IMR-90 (cell line): ENCODE data around the gene RSRC1. TPM values are rescaled to one million over a fixed set of nuclear protein-coding genes. Genes with fewer than 3 reads are reported as not detected.

ENCODE experiments used
- ATAC-seq: fragments of 200-7000 bp; cut with Tn5 transposase; 2 replicates; pipeline ENCODE4 v1.9.1; 2020; ENCODE audit warnings: low read depth, mild to moderate bottlenecking, moderate library complexity
- BruUV-seq: library from RNA; stranded (reverse); fragments of 400-500 nt; replicated peaks from 2 replicates; lab custom pipeline; 2021; lab: Mats Ljungman, UMichigan
- CTCF ChIA-PET: fragments of 300-600 bp; formaldehyde crosslinking; extraction: SDS; loops from one replicate; lab custom pipeline; 2021; ENCODE audit warnings: antibody characterized with exemption; lab: Yijun Ruan, JAX
- POLR2A ChIA-PET: fragments of 300-600 bp; sonication (Branson Sonifier 250); formaldehyde crosslinking; loops from one replicate; lab custom pipeline; 2022; ENCODE audit warnings: antibody characterized with exemption; ENCODE audit not compliant: unreplicated experiment; lab: Charles Lee
- DNase-seq: peaks from one replicate; pipeline ENCODE4 v3.0.0; 2013
- H2AFZ ChIP-seq: replicated peaks from 2 replicates; pipeline ENCODE3; 2013; ENCODE audit warnings: low read length, mild to moderate bottlenecking; ENCODE audit not compliant: poor library complexity
- H2AK5ac ChIP-seq: 2 replicates; pipeline ENCODE4 v1.6.1; 2013; ENCODE audit warnings: low read depth, low read length, inconsistent platforms
- H2AK9ac ChIP-seq: replicated peaks from 2 replicates; pipeline ENCODE3; 2013; ENCODE audit warnings: mild to moderate bottlenecking, low read depth, low read length, moderate library complexity; ENCODE audit not compliant: poor library complexity
- H2BK120ac ChIP-seq: 2 replicates; pipeline ENCODE4 v1.6.1; 2013; ENCODE audit warnings: low read depth, low read length, inconsistent platforms
- H2BK15ac ChIP-seq: 3 replicates; pipeline ENCODE4 v1.6.1; 2013; ENCODE audit warnings: low read depth, low read length, inconsistent platforms
- H2BK20ac ChIP-seq: 2 replicates; pipeline ENCODE4 v1.6.1; 2013; ENCODE audit warnings: low read depth, mild to moderate bottlenecking, inconsistent platforms, low read length, moderate library complexity
- H2BK5ac ChIP-seq: 2 replicates; pipeline ENCODE4 v1.6.1; 2013; ENCODE audit warnings: mild to moderate bottlenecking, low read depth, low read length, inconsistent platforms; ENCODE audit not compliant: poor library complexity, severe bottlenecking
- H3K14ac ChIP-seq: replicated peaks from 2 replicates; pipeline ENCODE4 v1.6.1; 2013; ENCODE audit warnings: low read depth, low read length, inconsistent platforms
- H3K18ac ChIP-seq: 2 replicates; pipeline ENCODE4 v1.6.1; 2013; ENCODE audit warnings: low read depth, low read length, control low read depth
- H3K23ac ChIP-seq: 2 replicates; pipeline ENCODE4 v1.6.1; 2013; ENCODE audit warnings: low read depth, low read length, inconsistent platforms
- H3K27ac ChIP-seq: 2 replicates; pipeline ENCODE4 v1.5.1; 2013; ENCODE audit warnings: mild to moderate bottlenecking, control low read depth, low read length; ENCODE audit not compliant: insufficient read depth
- H3K27me3 ChIP-seq: 2 replicates; pipeline ENCODE4 v1.6.1; 2013; ENCODE audit warnings: low read length; ENCODE audit not compliant: control insufficient read depth, insufficient read depth
- H3K36me3 ChIP-seq: 2 replicates; pipeline ENCODE4 v1.6.1; 2013; ENCODE audit warnings: low read length, mixed read lengths; ENCODE audit not compliant: control insufficient read depth, insufficient read depth
- H3K4ac ChIP-seq: 2 replicates; pipeline ENCODE4 v1.6.1; 2013; ENCODE audit warnings: low read depth, low read length, inconsistent platforms
- H3K4me1 ChIP-seq: 2 replicates; pipeline ENCODE4 v1.6.1; 2013; ENCODE audit warnings: low read length, mixed read lengths; ENCODE audit not compliant: control insufficient read depth, insufficient read depth
- H3K4me2 ChIP-seq: 2 replicates; pipeline ENCODE4 v1.6.1; 2013; ENCODE audit warnings: low read depth, mild to moderate bottlenecking, control low read depth, low read length, moderate library complexity
- H3K4me3 ChIP-seq: 2 replicates; pipeline ENCODE4 v1.5.1; 2013; ENCODE audit warnings: low read depth, mild to moderate bottlenecking, control low read depth, low read length, moderate library complexity; ENCODE audit not compliant: insufficient read depth
- H3K56ac ChIP-seq: 2 replicates; pipeline ENCODE4 v1.6.1; 2013; ENCODE audit warnings: low read length, inconsistent platforms; ENCODE audit not compliant: insufficient read depth; ENCODE audit errors: extremely low read depth
- H3K79me1 ChIP-seq, 2 experiments: 2 replicates each; pipeline ENCODE4 v1.6.1; 2013; ENCODE audit warnings: low read length in 2 of 2, inconsistent platforms in 1 of 2, low read depth in 1 of 2
- H3K9ac ChIP-seq: 2 replicates; pipeline ENCODE4 v1.6.1; 2013; ENCODE audit warnings: low read depth, low read length, control low read depth
- H3K9me1 ChIP-seq: 2 replicates; pipeline ENCODE4 v1.6.1; 2013; ENCODE audit warnings: low read length, inconsistent platforms; ENCODE audit not compliant: insufficient read depth
- H3K9me3 ChIP-seq: 2 replicates; pipeline ENCODE4 v1.6.1; 2013; ENCODE audit warnings: low read length; ENCODE audit not compliant: control insufficient read depth, insufficient read depth
- H4K20me1 ChIP-seq: 2 replicates; pipeline ENCODE4 v1.6.1; 2013; ENCODE audit warnings: low read length, inconsistent platforms; ENCODE audit not compliant: insufficient read depth
- H4K5ac ChIP-seq: 2 replicates; pipeline ENCODE4 v1.6.1; 2013; ENCODE audit warnings: mild to moderate bottlenecking, low read depth, low read length, control low read depth
- H4K8ac ChIP-seq, 2 experiments: 2 replicates each; pipeline ENCODE4 v1.6.1; 2013; ENCODE audit warnings: low read depth in 2 of 2, low read length in 2 of 2, control low read depth in 1 of 2, inconsistent platforms in 1 of 2
- H4K91ac ChIP-seq: 2 replicates; pipeline ENCODE4 v1.6.1; 2013; ENCODE audit warnings: low read depth, low read length, inconsistent platforms; ENCODE audit not compliant: insufficient read depth
- CEBPB ChIP-seq: IDR thresholded peaks from 2 replicates; pipeline ENCODE4 v1.6.1; 2012; ENCODE audit warnings: low read depth, low read length, improper control_type of control experiment
- CHD1 ChIP-seq: IDR thresholded peaks from 2 replicates; pipeline ENCODE4 v1.6.1; 2012; ENCODE audit warnings: low read depth, low read length, improper control_type of control experiment
- MAFK ChIP-seq: IDR thresholded peaks from 2 replicates; pipeline ENCODE4 v1.6.1; 2012; ENCODE audit warnings: low read depth, low read length, improper control_type of control experiment
- MAZ ChIP-seq: IDR thresholded peaks from 2 replicates; pipeline ENCODE4 v1.6.1; 2012; ENCODE audit warnings: low read depth, mild to moderate bottlenecking, low read length, improper control_type of control experiment, moderate library complexity, borderline replicate concordance
- NFE2L2 ChIP-seq: fragments of 150-350 bp; IDR thresholded peaks from 2 replicates; pipeline ENCODE4 v1.6.1; 2016; ENCODE audit warnings: low read depth, mild to moderate bottlenecking, low read length
- POLR2A ChIP-seq: IDR thresholded peaks from 2 replicates; pipeline ENCODE4 v1.6.1; 2012; ENCODE audit warnings: mild to moderate bottlenecking, low read depth, low read length
- RCOR1 ChIP-seq: IDR thresholded peaks from 2 replicates; pipeline ENCODE4 v1.6.1; 2012; ENCODE audit warnings: mild to moderate bottlenecking, low read length, improper control_type of control experiment; ENCODE audit not compliant: insufficient replicate concordance
- RFX5 ChIP-seq: IDR thresholded peaks from 2 replicates; pipeline ENCODE4 v1.8.0; 2012; ENCODE audit warnings: low read depth, mild to moderate bottlenecking, low read length, moderate library complexity
- SMC3 ChIP-seq: fragments of 150-350 bp; IDR thresholded peaks from 2 replicates; pipeline ENCODE4 v1.6.1; 2016; ENCODE audit warnings: low read depth, mild to moderate bottlenecking, antibody characterized with exemption, low read length, moderate library complexity
- WGBS, 2 experiments: methylation state at CpG; one replicate each; pipeline versions ENCODE4 v1.1.5 to v1.1.7; 2013; ENCODE audit warnings: missing lambda C conversion rate in 2 of 2; ENCODE audit not compliant: insufficient read length in 1 of 2; ENCODE audit errors: extremely low coverage in 2 of 2; 5-methylcytosine and 5-hydroxymethylcytosine counted together
- dilution Hi-C: fragments of 300-500 bp; cut with HindIII; formaldehyde crosslinking; loops from one replicate; pipeline ENCODE4 v1.14.3; 2018; ENCODE audit warnings: low sequenced_read_pairs; ENCODE audit not compliant: unreplicated experiment
- in situ Hi-C: fragments of 300-500 bp; cut with MboI; formaldehyde crosslinking; loops from 3 replicates; pipeline ENCODE4 v1.14.3; 2019; ENCODE audit warnings: low sequenced_read_pairs, inconsistent platforms, mixed read lengths
- intact Hi-C: fragments of 100-400 bp; cut with micrococcal nuclease; formaldehyde crosslinking; loops from 2 replicates; pipeline ENCODE4 v1.10.0; 2022
- polyA plus RNA-seq, 3 experiments: library from polyadenylated mRNA; depleted of rRNA; stranded (reverse); fragments of >200 nt; gene quantifications; 2 replicates each; pipeline ENCODE4 v1.2.3, GENCODE V29; 2012; ENCODE audit warnings: low replicate concordance in 1 of 3
- total RNA-seq: library from RNA; depleted of rRNA; stranded (reverse); fragments of >200 nt; gene quantifications from 2 replicates; pipeline ENCODE4 v1.2.3, GENCODE V29; 2012
- TF ChIP-seq, protein P1 (sequence below): conservative IDR thresholded peaks from 2 replicates; pipeline ENCODE4 v1.5.1; 2012; ENCODE audit warnings: mild to moderate bottlenecking, low read depth, low read length, improper control_type of control experiment
- TF ChIP-seq, protein P2 (sequence below): fragments of 150-350 bp; IDR thresholded peaks from 2 replicates; pipeline ENCODE4 v1.6.1; 2017; ENCODE audit warnings: mild to moderate bottlenecking, antibody characterized with exemption, low read length, low read depth

RSRC1 gene
- total and polyA plus RNA-seq, 2 of the 4 experiments (the other 2 are of a cell fraction): 3.8 to 41.8 TPM

DNA sequence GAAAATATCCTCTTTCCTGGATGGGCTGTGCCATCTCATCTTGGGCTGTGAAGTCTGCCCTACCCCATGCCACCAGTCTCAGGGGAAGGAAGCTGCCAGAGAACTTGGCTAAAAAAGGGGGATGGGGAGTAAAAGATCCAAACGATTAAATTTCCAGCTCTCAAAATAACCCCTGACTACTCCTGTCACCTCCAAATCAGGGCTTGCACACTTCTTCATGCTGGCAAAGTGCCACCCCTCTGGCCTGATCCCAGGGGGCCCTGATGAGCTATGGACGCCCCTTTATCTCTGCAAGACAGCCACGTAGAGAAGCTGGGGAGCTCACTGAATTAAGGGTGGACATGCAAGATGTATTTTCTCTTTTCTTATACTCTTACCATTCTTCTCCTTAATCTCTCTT lies 459.9 kb downstream of the RSRC1 start:
- H2AK5ac ChIP-seq: no peak overlapping the region
- H4K8ac ChIP-seq: no peak overlapping the region
- H2AK9ac ChIP-seq: no peak overlapping the region
- no peak overlapping the region for H2BK20ac ChIP-seq
- no CpG with 5 or more reads among the region's 3 CpGs for WGBS, 2 experiments
- 0 out of 2 replicates have a peak, but pooled peaks cover 2% of the 10 kb centered on the region for H3K9me1 ChIP-seq
- H4K91ac ChIP-seq: no peak overlapping the region
- POLR2A ChIA-PET: no interaction called here
- H2AFZ ChIP-seq: no peak overlapping the region
- no peak overlapping the region for H3K23ac ChIP-seq
- no peak overlapping the region for H3K4ac ChIP-seq
- no peak overlapping the region for H3K9ac ChIP-seq
- no peak overlapping the region for H2BK5ac ChIP-seq
- dilution Hi-C loops (no loop called here), intact Hi-C loops (loop anchor here (5.0 kb wide), 1 partner anchor 73 kb away; the partner anchor contains the start of gene GFM1), in situ Hi-C loops (no loop called here)
- H3K14ac ChIP-seq: no peak overlapping the region
- H3K18ac ChIP-seq: no peak overlapping the region
- H4K20me1 ChIP-seq: no peaks in the 10 kb centered on the region
- no peak for ATAC-seq
- no peak overlapping the region for H4K5ac ChIP-seq
- DNase-seq: no peak
- H3K27me3 ChIP-seq: no peaks in the 10 kb centered on the region
- no peaks in the 10 kb centered on the region for H3K36me3 ChIP-seq
- H2BK15ac ChIP-seq: no peak overlapping the region
- H3K56ac ChIP-seq: no peak overlapping the region
- no peak for TF ChIP-seq MAZ
- TF ChIP-seq MAFK: no peak
- no peak for TF ChIP-seq SMC3
- TF ChIP-seq POLR2A: no peak
- no peak for TF ChIP-seq RFX5
- no peak for TF ChIP-seq NFE2L2
- no peak for TF ChIP-seq CHD1
- no peak for TF ChIP-seq RCOR1
- TF ChIP-seq, protein P1, sequence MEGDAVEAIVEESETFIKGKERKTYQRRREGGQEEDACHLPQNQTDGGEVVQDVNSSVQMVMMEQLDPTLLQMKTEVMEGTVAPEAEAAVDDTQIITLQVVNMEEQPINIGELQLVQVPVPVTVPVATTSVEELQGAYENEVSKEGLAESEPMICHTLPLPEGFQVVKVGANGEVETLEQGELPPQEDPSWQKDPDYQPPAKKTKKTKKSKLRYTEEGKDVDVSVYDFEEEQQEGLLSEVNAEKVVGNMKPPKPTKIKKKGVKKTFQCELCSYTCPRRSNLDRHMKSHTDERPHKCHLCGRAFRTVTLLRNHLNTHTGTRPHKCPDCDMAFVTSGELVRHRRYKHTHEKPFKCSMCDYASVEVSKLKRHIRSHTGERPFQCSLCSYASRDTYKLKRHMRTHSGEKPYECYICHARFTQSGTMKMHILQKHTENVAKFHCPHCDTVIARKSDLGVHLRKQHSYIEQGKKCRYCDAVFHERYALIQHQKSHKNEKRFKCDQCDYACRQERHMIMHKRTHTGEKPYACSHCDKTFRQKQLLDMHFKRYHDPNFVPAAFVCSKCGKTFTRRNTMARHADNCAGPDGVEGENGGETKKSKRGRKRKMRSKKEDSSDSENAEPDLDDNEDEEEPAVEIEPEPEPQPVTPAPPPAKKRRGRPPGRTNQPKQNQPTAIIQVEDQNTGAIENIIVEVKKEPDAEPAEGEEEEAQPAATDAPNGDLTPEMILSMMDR: no peak
- no peak for TF ChIP-seq CEBPB
- TF ChIP-seq, protein P2, sequence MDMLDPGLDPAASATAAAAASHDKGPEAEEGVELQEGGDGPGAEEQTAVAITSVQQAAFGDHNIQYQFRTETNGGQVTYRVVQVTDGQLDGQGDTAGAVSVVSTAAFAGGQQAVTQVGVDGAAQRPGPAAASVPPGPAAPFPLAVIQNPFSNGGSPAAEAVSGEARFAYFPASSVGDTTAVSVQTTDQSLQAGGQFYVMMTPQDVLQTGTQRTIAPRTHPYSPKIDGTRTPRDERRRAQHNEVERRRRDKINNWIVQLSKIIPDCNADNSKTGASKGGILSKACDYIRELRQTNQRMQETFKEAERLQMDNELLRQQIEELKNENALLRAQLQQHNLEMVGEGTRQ: no peak
- H3K4me2 ChIP-seq: no peak overlapping the region
- BruUV-seq: no TSS peak
- no peaks in the 10 kb centered on the region for H3K79me1 ChIP-seq
- CTCF ChIA-PET: interaction anchor here (1.1 kb wide), 1 partner anchor 12 kb away, joined by 3 read pairs; no protein-coding TSS in a partner anchor
- H3K9me3 ChIP-seq: no peaks in the 10 kb centered on the region
- H2BK120ac ChIP-seq: no peak overlapping the region
- H3K27ac ChIP-seq: no peak overlapping the region
- H3K4me3 ChIP-seq: no peak overlapping the region
- no peaks in the 10 kb centered on the region for H3K4me1 ChIP-seq
